GM18861 (cell line): Measurements from ENCODE around the gene ATP23.

ENCODE experiments used
- ATAC-seq: cut with Tn5 transposase; IDR thresholded peaks from one replicate; pipeline ENCODE4 v1.9.1; 2021; ENCODE audit not compliant: unreplicated experiment

Gene ATP23

GRCh38 chr12:57966536-57966935 is 25.2 kb downstream of the ATP23 start:
- ATAC-seq, result no peak

- no peak for ATAC-seq
Measured at GRCh38 chr12:57983146-57983857, 41.9 kb downstream of the ATP23 start.

DNA sequence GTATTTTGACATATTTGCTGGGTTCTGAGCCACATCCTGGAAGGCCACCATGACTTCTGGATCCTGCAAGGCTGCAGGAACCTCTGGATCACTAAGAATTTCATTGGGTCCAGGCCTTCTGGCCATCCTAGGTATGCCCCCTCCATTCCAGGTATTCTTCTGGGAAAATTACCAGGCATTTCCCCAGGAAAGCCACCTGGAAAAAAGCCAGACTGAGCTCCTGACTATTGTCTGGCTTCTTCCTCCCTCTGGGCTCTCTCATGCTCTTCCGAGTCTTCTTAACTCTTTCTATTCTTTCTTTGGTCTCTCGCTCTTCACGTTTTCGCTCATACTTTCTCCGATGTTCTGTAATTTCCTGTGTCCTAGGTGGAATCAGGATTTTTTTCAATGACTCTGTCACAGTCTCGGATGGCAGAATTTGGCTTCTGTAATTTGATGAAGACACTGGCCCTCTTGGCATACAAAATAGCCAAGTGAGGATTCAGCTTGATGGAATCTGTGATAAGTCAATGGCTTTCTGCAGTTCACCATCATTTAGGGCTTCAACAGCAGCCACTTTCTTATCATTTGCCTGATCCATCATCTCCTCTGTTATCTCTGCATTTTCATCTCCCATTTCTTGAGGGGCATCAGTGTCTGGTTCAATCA is 42.6 kb downstream of the ATP23 start:
- ATAC-seq, result no peak

DNA sequence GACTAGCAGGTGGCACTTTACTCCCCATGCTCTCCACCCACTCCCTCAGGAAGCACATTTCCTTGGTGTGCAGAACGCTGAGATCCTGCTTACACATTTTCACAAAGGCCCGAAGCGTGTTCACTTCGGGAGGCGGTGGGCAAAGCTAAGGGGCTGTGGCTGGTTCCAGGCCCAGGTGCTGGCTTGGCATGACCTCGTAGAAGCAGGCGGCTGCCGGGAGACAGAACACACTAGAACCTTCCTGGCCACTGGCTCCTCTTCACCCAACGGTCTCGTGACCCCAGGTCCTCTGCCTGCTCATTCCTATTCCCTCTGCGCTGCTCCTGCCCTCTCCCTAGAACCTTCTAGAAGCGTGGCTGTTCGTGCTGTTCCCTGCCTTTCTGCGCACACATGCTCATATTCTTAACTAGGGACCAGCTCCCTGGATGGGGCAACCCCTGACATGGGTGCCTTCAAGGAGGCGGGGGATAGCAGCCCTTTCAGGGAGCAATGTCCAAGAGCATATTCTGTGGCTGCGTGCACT is 43.3 kb downstream of the ATP23 start:
- no peak for ATAC-seq

GRCh38 chr12:57985685-57986084 is 44.3 kb downstream of the ATP23 start:
- no peak for ATAC-seq

GRCh38 chr12:57989838-57990237 is 48.5 kb downstream of the ATP23 start:
- no peak for ATAC-seq

DNA sequence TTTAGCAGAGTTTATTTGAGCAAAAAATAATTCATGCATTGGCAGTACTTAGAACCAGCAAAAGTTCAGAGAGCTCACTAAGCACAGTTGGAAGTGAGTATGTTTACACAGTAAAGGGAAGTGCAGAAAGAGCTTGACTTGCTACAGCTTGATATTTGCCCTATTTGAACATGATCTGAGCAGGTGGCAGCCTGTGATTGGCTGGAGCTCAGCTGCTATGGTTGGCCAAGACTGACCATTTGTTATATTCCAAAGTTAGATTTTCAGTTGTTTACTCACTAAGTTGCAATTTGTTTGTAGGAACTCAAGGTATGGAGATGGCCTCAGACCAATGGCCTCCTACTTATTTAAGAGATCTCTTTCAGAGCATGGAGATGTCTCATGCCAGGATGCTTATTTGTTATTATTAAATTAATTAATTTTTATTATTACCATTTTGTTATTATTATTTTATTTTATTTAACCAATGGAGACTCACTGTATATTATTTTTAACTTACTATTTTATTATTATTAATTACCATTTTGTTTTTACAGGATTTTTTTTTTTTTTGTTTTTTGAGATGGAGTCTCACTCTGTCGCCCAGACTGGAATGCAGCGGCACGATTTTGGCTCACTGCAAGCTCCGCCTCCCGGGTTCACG is 49.0 kb downstream of the ATP23 start:
- ATAC-seq, result no peak

DNA sequence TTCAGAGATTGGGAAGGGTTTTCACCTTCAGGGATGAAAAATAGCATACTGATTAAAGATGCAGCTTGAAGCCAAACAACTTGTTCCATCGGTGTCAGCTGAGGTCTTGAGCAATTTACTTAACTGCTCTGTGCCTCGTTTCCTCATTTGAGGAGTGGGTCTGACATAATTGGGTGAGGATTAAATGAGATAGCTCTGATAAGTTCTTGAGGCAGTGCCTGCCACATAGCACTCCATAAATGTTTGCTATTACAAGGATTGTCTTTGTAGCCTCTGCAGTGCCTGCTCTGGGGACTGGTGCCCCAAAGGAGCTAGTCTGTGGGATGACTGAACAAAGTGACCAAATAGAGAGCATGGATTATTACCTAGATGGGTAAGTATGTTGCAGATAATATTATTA is 50.6 kb downstream of the ATP23 start:
- no peak for ATAC-seq

GRCh38 chr12:57993030-57993429 is 51.7 kb downstream of the ATP23 start:
- no peak for ATAC-seq

DNA sequence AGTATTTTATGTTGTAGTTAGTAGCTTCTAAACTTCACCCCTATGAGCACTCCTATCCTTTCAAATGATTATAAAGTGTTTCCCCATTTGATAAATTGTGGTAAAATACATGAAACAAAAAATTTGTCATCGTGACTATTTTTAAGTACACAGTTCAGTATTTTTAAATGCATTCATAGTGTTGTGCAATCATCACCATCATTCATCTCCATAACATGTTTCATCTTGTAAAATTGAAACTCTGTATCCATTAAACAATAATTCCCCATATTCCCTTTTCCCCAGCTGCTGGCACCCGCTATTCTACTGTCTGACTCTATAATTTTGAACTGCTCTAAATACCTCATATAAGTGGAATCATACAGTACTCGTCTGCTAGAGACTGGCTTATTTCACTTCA is 52.5 kb downstream of the ATP23 start:
- ATAC-seq, result no peak

- ATAC-seq, result no peak
Measured at GRCh38 chr12:57996520-57996919, 55.2 kb downstream of the ATP23 start.

- no peak for ATAC-seq
Measured at GRCh38 chr12:57998251-57998650, 56.9 kb downstream of the ATP23 start.

- ATAC-seq, result no peak
Measured at GRCh38 chr12:58000499-58000898, 59.1 kb downstream of the ATP23 start.

GRCh38 chr12:58007875-58008274 is 66.5 kb downstream of the ATP23 start:
- ATAC-seq, result no peak

GRCh38 chr12:58008634-58009033 is 67.3 kb downstream of the ATP23 start:
- no peak for ATAC-seq
